ENCODE data around the gene FAM98A. TPM values are rescaled to one million over a fixed set of nuclear protein-coding genes. Genes with fewer than 3 reads are reported as not detected.

Gene FAM98A
- total and polyA plus RNA-seq, 9 of the 15 experiments (the other 6 are each of a cell fraction or from before 2014, with no cell fraction given) = 16.5 to 238 (median 44.6) TPM

- peaks cover 92% of the 10 kb centered on the region for H3K36me3 ChIP-seq (ENCODE audit: control insufficient read depth, insufficient read depth, low read length)
- H3K27me3 ChIP-seq (ENCODE audit: control insufficient read depth in 2 of 2, insufficient read depth in 2 of 2, low read length in 2 of 2) = no peaks in the 10 kb centered on the region
- H3K79me2 ChIP-seq (ENCODE audit: control insufficient read depth, insufficient read depth, low read length) = no peaks in the 10 kb centered on the region
- H3K9ac ChIP-seq (ENCODE audit: insufficient read depth in 1 of 2, low read depth in 2 of 2, low read length in 2 of 2) = no peak overlapping the region
- no peak overlapping the region for H3K4me3 ChIP-seq
- POLR2A ChIA-PET = interaction anchor here (0.8 kb wide), 1 partner anchor 9 kb away, joined by 5 read pairs; no protein-coding TSS in a partner anchor
- CTCF ChIA-PET (ENCODE audit: low intra/inter-chr PET ratio) = interaction anchor here (0.5 kb wide), 1 partner anchor 165 kb away, joined by 4 read pairs; no protein-coding TSS in a partner anchor
- ATAC-seq (no peak), DNase-seq (ENCODE audit: extremely low read depth in 1 of 4, low spot score in 3 of 4) (no peak), FAIRE-seq (no peak)
- intact Hi-C loops (cut with micrococcal nuclease) = loop anchor here (10.0 kb wide), 2 partner anchors 145 to 1035 kb away; no protein-coding TSS in a partner anchor
- H3K4me1 ChIP-seq (replicated peaks in 1 of 2; ENCODE audit: control insufficient read depth in 2 of 2, insufficient read depth in 2 of 2, low read length in 2 of 2) = peaks cover 0 to 2% of the 10 kb centered on the region in 2 experiments; a peak in 1 of 5 replicates
- H3K27ac ChIP-seq (ENCODE audit: extremely low read depth, low read depth, low read length) = no peak overlapping the region
- no peak overlapping the region for H2AFZ ChIP-seq (ENCODE audit: low read depth, low read length)
- TF ChIP-seq CBX3 (IDR thresholded peaks at IDR 0.05; ENCODE audit: borderline replicate concordance in 1 of 2, low read length in 2 of 2) (no peak), PHB2 (IDR thresholded peaks at IDR 0.05; ENCODE audit: low read depth) (no peak), TAF1 (IDR thresholded peaks at IDR 0.05; ENCODE audit: control insufficient read depth, extremely low read depth, insufficient read depth, low read length, severe bottlenecking) (no peak), YBX1 (IDR thresholded peaks at IDR 0.05) (no peak)
- 62% methylated on average over 1 of the region's 1 CpG for WGBS (ENCODE audit: insufficient coverage, low coverage, missing lambda C conversion rate)
- H3K9me3 ChIP-seq (replicated peaks; ENCODE audit: control insufficient read depth, insufficient read depth, low read depth, low read length) = no peaks in the 10 kb centered on the region
- no peak overlapping the region for H3K4me2 ChIP-seq (ENCODE audit: insufficient read depth, low read length)
- H3K9me1 ChIP-seq (ENCODE audit: control insufficient read depth, insufficient read depth, low read length) = no peaks in the 10 kb centered on the region
- H4K20me1 ChIP-seq (replicated peaks; ENCODE audit: control insufficient read depth, insufficient read depth, low read length) = no peaks in the 10 kb centered on the region
- in situ Hi-C loops (cut with MboI) = loop anchor here (25.0 kb wide), 3 partner anchors 177 to 827 kb away; partner anchors contain the start of gene LTBP1
- BruUV-seq (replicated peaks) = no TSS peak
These were observed 9.7 kb downstream of the FAM98A start for GRCh38 chr2:33589444-33589843.

GRCh38 chr2:33588232-33588631 lies 10.9 kb downstream of the FAM98A start:
- no peaks in the 10 kb centered on the region for H3K9me1 ChIP-seq (ENCODE audit: control insufficient read depth, insufficient read depth, low read length)
- no peaks in the 10 kb centered on the region for H3K9me3 ChIP-seq (replicated peaks; ENCODE audit: control insufficient read depth, insufficient read depth, low read depth, low read length)
- no peak overlapping the region for H3K4me3 ChIP-seq
- no TSS peak for BruUV-seq (replicated peaks)
- H3K27me3 ChIP-seq (ENCODE audit: control insufficient read depth in 2 of 2, insufficient read depth in 2 of 2, low read length in 2 of 2) = no peaks in the 10 kb centered on the region
- no peaks in the 10 kb centered on the region for H4K20me1 ChIP-seq (replicated peaks; ENCODE audit: control insufficient read depth, insufficient read depth, low read length)
- POLR2A ChIA-PET = no interaction called here
- WGBS (ENCODE audit: insufficient coverage, low coverage, missing lambda C conversion rate) = 87% methylated on average over 2 of the region's 2 CpGs
- H3K4me2 ChIP-seq (ENCODE audit: insufficient read depth, low read length) = no peak overlapping the region
- in situ Hi-C loops (cut with MboI) = loop anchor here (25.0 kb wide), 3 partner anchors 176 to 826 kb away; partner anchors contain the start of gene LTBP1
- no peaks in the 10 kb centered on the region for H3K79me2 ChIP-seq (ENCODE audit: control insufficient read depth, insufficient read depth, low read length)
- peaks cover 0 to 2% of the 10 kb centered on the region in 2 experiments; a peak in 1 of 5 replicates for H3K4me1 ChIP-seq (replicated peaks in 1 of 2; ENCODE audit: control insufficient read depth in 2 of 2, insufficient read depth in 2 of 2, low read length in 2 of 2)
- H3K27ac ChIP-seq (ENCODE audit: extremely low read depth, low read depth, low read length) = no peak overlapping the region
- H3K36me3 ChIP-seq (ENCODE audit: control insufficient read depth, insufficient read depth, low read length) = peaks cover 93% of the 10 kb centered on the region
- ATAC-seq (no peak), DNase-seq (ENCODE audit: extremely low read depth in 1 of 4, low spot score in 3 of 4) (no peak), FAIRE-seq (no peak)
- no peak overlapping the region for H3K9ac ChIP-seq (ENCODE audit: insufficient read depth in 1 of 2, low read depth in 2 of 2, low read length in 2 of 2)
- H2AFZ ChIP-seq (ENCODE audit: low read depth, low read length) = no peak overlapping the region
- intact Hi-C loops (cut with micrococcal nuclease) = loop anchor here (10.0 kb wide), 2 partner anchors 143 to 1033 kb away; no protein-coding TSS in a partner anchor
- CTCF ChIA-PET (ENCODE audit: low intra/inter-chr PET ratio) = interaction anchor here (0.8 kb wide), 1 partner anchor 554 kb away, joined by 3 read pairs; no protein-coding TSS in a partner anchor
- TF ChIP-seq CBX2 (IDR thresholded peaks at IDR 0.05; ENCODE audit: insufficient read depth, low read length, poor library complexity, severe bottlenecking) = no peak
- no peak for TF ChIP-seq U2AF1 (optimal IDR thresholded peaks at IDR 0.05; ENCODE audit: low read depth, low read length)
- no peak for TF ChIP-seq XRCC3 (IDR thresholded peaks at IDR 0.05)
- TF ChIP-seq MBD2 (IDR thresholded peaks at IDR 0.05; ENCODE audit: borderline replicate concordance, low read depth) = no peak
- no peak for TF ChIP-seq RREB1 (CRISPR knock-in tag; IDR thresholded peaks at IDR 0.05)
- no peak for TF ChIP-seq IRF2 (CRISPR knock-in tag; IDR thresholded peaks at IDR 0.05)
